Calu3 (cell line): Measurements from ENCODE around the gene STK36. TPM values are rescaled to one million over a fixed set of nuclear protein-coding genes. Genes with fewer than 3 reads are reported as not detected.

Source experiments
- BruUV-seq: library from RNA; stranded (reverse); fragments of 400-500 nt; replicated peaks from 2 replicates; lab custom pipeline; 2021; lab: Mats Ljungman, UMichigan
- CTCF ChIA-PET: fragments of 300-600 bp; sonication (Branson Sonifier 250); formaldehyde crosslinking; loops from one replicate; lab custom pipeline; 2022; ENCODE audit warnings: antibody characterized with exemption; lab: Charles Lee
- DNase-seq: peaks from one replicate; pipeline ENCODE4 v3.0.0; 2022
- H3K27ac Mint-ChIP-seq: one replicate; pipeline ENCODE4 v1.8.0; 2022; ENCODE audit warnings: mixed read lengths; ENCODE audit not compliant: unreplicated experiment
- H3K27me3 Mint-ChIP-seq: one replicate; pipeline ENCODE4 v1.8.0; 2022; ENCODE audit warnings: mixed read lengths; ENCODE audit not compliant: unreplicated experiment
- H3K36me3 Mint-ChIP-seq: one replicate; pipeline ENCODE4 v1.8.0; 2022; ENCODE audit warnings: mild to moderate bottlenecking, moderate library complexity, mixed read lengths; ENCODE audit not compliant: insufficient read depth, unreplicated experiment
- H3K4me1 Mint-ChIP-seq: one replicate; pipeline ENCODE4 v1.8.0; 2022; ENCODE audit warnings: mild to moderate bottlenecking, low read depth, mixed read lengths; ENCODE audit not compliant: unreplicated experiment
- H3K4me3 Mint-ChIP-seq: one replicate; pipeline ENCODE4 v1.8.0; 2022; ENCODE audit warnings: mild to moderate bottlenecking, low read depth, moderate library complexity, mixed read lengths; ENCODE audit not compliant: unreplicated experiment
- H3K9me3 Mint-ChIP-seq: one replicate; pipeline ENCODE4 v1.8.0; 2022; ENCODE audit warnings: low read depth, mixed read lengths; ENCODE audit not compliant: unreplicated experiment
- CTCF ChIP-seq: fragments of 200-600 bp; IDR thresholded peaks from one replicate; pipeline ENCODE4 v1.8.0; 2022; ENCODE audit warnings: antibody characterized with exemption; ENCODE audit not compliant: unreplicated experiment
- intact Hi-C: fragments of 100-400 bp; cut with micrococcal nuclease; formaldehyde crosslinking; loops from one replicate; pipeline ENCODE4 v1.10.0; 2022; ENCODE audit not compliant: unreplicated experiment
- total RNA-seq: library from RNA; stranded (reverse); gene quantifications from 2 replicates; pipeline ENCODE4 v1.2.3, GENCODE V29; 2022

STK36 gene
- total RNA-seq, 1 experiment from 2014 or later = 42.4 TPM

GRCh38 chr2:218638372-218638771, 33.5 kb upstream of the STK36 start:
- Mint-ChIP-seq H3K4me1 (no peaks in the 10 kb centered on the region), H3K27me3 (no peaks in the 10 kb centered on the region), H3K36me3 (peaks cover 50% of the 10 kb centered on the region), H3K4me3 (no peak overlapping the region), H3K9me3 (no peaks in the 10 kb centered on the region), H3K27ac (no peak overlapping the region)
- no peak for TF ChIP-seq CTCF
- CTCF ChIA-PET = no interaction called here
- DNase-seq = no peak
- BruUV-seq = no TSS peak
- intact Hi-C loops = no loop called here

GRCh38 chr2:218642121-218642656, 29.7 kb upstream of the STK36 start:
- CTCF ChIA-PET = no interaction called here
- peaks cover 54% of the 10 kb centered on the region for H3K36me3 Mint-ChIP-seq
- no peak overlapping the region for H3K4me3 Mint-ChIP-seq
- DNase-seq = no peak
- intact Hi-C loops = loop anchor here (10.0 kb wide), 1 partner anchor 57 kb away; no protein-coding TSS in a partner anchor
- no peak for TF ChIP-seq CTCF
- no peaks in the 10 kb centered on the region for H3K27me3 Mint-ChIP-seq
- H3K4me1 Mint-ChIP-seq = no peaks in the 10 kb centered on the region
- BruUV-seq = no TSS peak
- H3K27ac Mint-ChIP-seq = no peak overlapping the region
- H3K9me3 Mint-ChIP-seq = no peaks in the 10 kb centered on the region

- Mint-ChIP-seq H3K4me3 (no peak overlapping the region), H3K36me3 (peaks cover 58% of the 10 kb centered on the region), H3K9me3 (no peaks in the 10 kb centered on the region), H3K27me3 (no peaks in the 10 kb centered on the region), H3K4me1 (no peaks in the 10 kb centered on the region), H3K27ac (no peak overlapping the region)
- no peak for TF ChIP-seq CTCF
- DNase-seq = no peak
- CTCF ChIA-PET = no interaction called here
- intact Hi-C loops = loop anchor here (10.0 kb wide), 1 partner anchor 58 kb away; no protein-coding TSS in a partner anchor
- BruUV-seq = no TSS peak
Measured at GRCh38 chr2:218642786-218643185, 29.1 kb upstream of the STK36 start.

- H3K4me3 Mint-ChIP-seq = no peak overlapping the region
- no peaks in the 10 kb centered on the region for H3K27me3 Mint-ChIP-seq
- no peaks in the 10 kb centered on the region for H3K9me3 Mint-ChIP-seq
- H3K27ac Mint-ChIP-seq = no peak overlapping the region
- no peak for DNase-seq
- peaks cover 61% of the 10 kb centered on the region for H3K36me3 Mint-ChIP-seq
- no peaks in the 10 kb centered on the region for H3K4me1 Mint-ChIP-seq
- TF ChIP-seq CTCF = no peak
- intact Hi-C loops = loop anchor here (10.0 kb wide), 1 partner anchor 59 kb away; no protein-coding TSS in a partner anchor
- no TSS peak for BruUV-seq
- CTCF ChIA-PET = no interaction called here
Measured at GRCh38 chr2:218643751-218644310, 28.1 kb upstream of the STK36 start.
